ENCODE data around the gene CCDC107.

DNA sequence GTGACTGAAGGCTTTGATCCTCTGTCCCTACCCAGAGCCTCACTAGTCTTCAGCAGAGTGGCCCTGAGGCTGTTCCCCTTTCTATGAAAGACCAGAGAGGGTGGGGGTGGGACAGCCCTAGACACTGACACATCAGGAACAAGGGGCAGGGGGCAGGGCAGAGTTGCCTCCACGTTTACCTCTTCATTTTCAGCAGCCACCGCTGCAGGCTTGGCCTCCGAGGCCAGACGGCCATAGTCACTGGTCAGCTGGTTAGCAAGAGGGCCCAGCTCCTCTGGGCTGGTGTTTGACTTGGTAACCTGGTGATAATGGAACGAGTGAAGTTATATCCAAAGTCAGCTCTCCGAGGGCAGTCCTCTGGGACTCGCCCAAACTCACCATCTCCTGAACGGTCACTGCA is 47.3 kb downstream of the CCDC107 start:
- TF ChIP-seq, protein P1, sequence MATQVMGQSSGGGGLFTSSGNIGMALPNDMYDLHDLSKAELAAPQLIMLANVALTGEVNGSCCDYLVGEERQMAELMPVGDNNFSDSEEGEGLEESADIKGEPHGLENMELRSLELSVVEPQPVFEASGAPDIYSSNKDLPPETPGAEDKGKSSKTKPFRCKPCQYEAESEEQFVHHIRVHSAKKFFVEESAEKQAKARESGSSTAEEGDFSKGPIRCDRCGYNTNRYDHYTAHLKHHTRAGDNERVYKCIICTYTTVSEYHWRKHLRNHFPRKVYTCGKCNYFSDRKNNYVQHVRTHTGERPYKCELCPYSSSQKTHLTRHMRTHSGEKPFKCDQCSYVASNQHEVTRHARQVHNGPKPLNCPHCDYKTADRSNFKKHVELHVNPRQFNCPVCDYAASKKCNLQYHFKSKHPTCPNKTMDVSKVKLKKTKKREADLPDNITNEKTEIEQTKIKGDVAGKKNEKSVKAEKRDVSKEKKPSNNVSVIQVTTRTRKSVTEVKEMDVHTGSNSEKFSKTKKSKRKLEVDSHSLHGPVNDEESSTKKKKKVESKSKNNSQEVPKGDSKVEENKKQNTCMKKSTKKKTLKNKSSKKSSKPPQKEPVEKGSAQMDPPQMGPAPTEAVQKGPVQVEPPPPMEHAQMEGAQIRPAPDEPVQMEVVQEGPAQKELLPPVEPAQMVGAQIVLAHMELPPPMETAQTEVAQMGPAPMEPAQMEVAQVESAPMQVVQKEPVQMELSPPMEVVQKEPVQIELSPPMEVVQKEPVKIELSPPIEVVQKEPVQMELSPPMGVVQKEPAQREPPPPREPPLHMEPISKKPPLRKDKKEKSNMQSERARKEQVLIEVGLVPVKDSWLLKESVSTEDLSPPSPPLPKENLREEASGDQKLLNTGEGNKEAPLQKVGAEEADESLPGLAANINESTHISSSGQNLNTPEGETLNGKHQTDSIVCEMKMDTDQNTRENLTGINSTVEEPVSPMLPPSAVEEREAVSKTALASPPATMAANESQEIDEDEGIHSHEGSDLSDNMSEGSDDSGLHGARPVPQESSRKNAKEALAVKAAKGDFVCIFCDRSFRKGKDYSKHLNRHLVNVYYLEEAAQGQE (IDR thresholded peaks at IDR 0.05; ENCODE audit: insufficient read depth in 1 of 2, low read depth in 2 of 2, low read length in 2 of 2): no peak
- no peak for TF ChIP-seq POLR2AphosphoS5 (IDR thresholded peaks at IDR 0.05; ENCODE audit: low read depth, low read length)
- TF ChIP-seq TAF1 (IDR thresholded peaks at IDR 0.05; ENCODE audit: borderline replicate concordance, insufficient read depth, low read length): no peak
- no peak for TF ChIP-seq SIN3A (IDR thresholded peaks at IDR 0.05; ENCODE audit: borderline replicate concordance, insufficient read depth, low read length)

Measured in PFSK-1 (cell line).